Transverse colon (tissue), 4 donors: ENCODE measurements around the gene AGBL4. TPM values are rescaled to one million over a fixed set of nuclear protein-coding genes. Genes with fewer than 3 reads are reported as not detected.
"Not testable (repeated sequence)": the region's sequence is repeated elsewhere in the genome, so short reads cannot be mapped to it uniquely, and the experiment has no call there.

ENCODE experiments used
- DNase-seq: peaks from one replicate; pipeline ENCODE4 v3.0.0-alpha.2; 2019
- H3K27ac ChIP-seq, 4 donors: fragments of 200-600 bp; sonication (generic); 2 replicates each; pipeline ENCODE4 v1.5.1; 2016 to 2018; ENCODE audit warnings: inconsistent platforms in 4 of 4
- H3K27me3 ChIP-seq: fragments of 200-600 bp; sonication (generic); 2 replicates; pipeline ENCODE4 v1.5.1; 2017; ENCODE audit warnings: inconsistent platforms
- H3K36me3 ChIP-seq, 4 donors: fragments of 200-600 bp; sonication (generic); 2 replicates each; pipeline ENCODE4 v1.5.1; 2017 to 2019; ENCODE audit warnings: inconsistent platforms in 4 of 4
- H3K4me1 ChIP-seq, 4 donors: fragments of 200-600 bp; sonication (generic); 2 replicates each; pipeline ENCODE4 v1.5.1; 2017 to 2020; ENCODE audit warnings: inconsistent platforms in 4 of 4
- H3K4me3 ChIP-seq, 4 donors: fragments of 200-600 bp; sonication (generic); 1 replicate in 1 of 4; 2 replicates in 3 of 4; pipeline versions ENCODE4 v1.5.1 to v1.6.1; 2017 to 2019; ENCODE audit warnings: inconsistent platforms in 4 of 4
- H3K9me3 ChIP-seq, 2 donors: fragments of 200-600 bp; sonication (generic); 2 replicates each; pipeline ENCODE4 v1.5.1; 2017 to 2019; ENCODE audit warnings: inconsistent platforms in 2 of 2
- EP300 ChIP-seq: sonication (generic); formaldehyde crosslinking; IDR thresholded peaks from one replicate; pipeline ENCODE4 v1.6.1; 2017; ENCODE audit warnings: antibody characterized with exemption, low read depth
- POLR2A ChIP-seq: fragments of 450-650 bp; IDR thresholded peaks from one replicate; pipeline ENCODE4 v1.6.1; 2016; ENCODE audit warnings: antibody characterized with exemption, mild to moderate bottlenecking, moderate library complexity
- POLR2AphosphoS5 ChIP-seq, 3 donors: sonication (generic); formaldehyde crosslinking; IDR thresholded peaks; one replicate each; pipeline ENCODE4 v1.6.1; 2016; ENCODE audit warnings: antibody characterized with exemption in 3 of 3
- WGBS, 2 donors: methylation state at CpG; one replicate each; pipeline ENCODE4 v1.1.5; 2018; ENCODE audit warnings: low coverage in 1 of 2; 5-methylcytosine and 5-hydroxymethylcytosine counted together
- in situ Hi-C, 4 donors: fragments of 200-750 bp; cut with MboI; loops; one replicate each; pipeline versions ENCODE4 v1.15.0 to v1.15.1; 2017; ENCODE audit warnings: low sequenced_read_pairs in 3 of 4, low pct_ligation_motif_present in 1 of 4, low pct_unique_long_range_greater_than_20kb in 1 of 4
- intact Hi-C: fragments of 100-400 bp; cut with DNase I; formaldehyde crosslinking; loops from one replicate; pipeline ENCODE4 v1.15.1; 2023; ENCODE audit warnings: low total_unique reads
- total RNA-seq, 4 donors: library from RNA; depleted of rRNA; stranded (reverse); fragments of >200 nt; gene quantifications; one replicate each; pipeline ENCODE4 v1.1.0, GENCODE V29; 2016
- TF ChIP-seq, protein P1 (sequence below), 5 experiments: fragments of 200-600 bp in 3 of 5; fragments of 450-650 bp in 2 of 5; sonication (generic) in 3 of 5; IDR thresholded peaks; 1 replicate in 2 of 5; 2 replicates in 3 of 5; pipeline ENCODE4 v1.5.1; 2016 to 2017; ENCODE audit warnings: antibody characterized with exemption in 5 of 5, inconsistent platforms in 3 of 5, mild to moderate bottlenecking in 2 of 5, moderate library complexity in 1 of 5

The AGBL4 gene
- total RNA-seq, 4 donors from 2014 or later = 0.82 TPM; not detected in 3

DNA sequence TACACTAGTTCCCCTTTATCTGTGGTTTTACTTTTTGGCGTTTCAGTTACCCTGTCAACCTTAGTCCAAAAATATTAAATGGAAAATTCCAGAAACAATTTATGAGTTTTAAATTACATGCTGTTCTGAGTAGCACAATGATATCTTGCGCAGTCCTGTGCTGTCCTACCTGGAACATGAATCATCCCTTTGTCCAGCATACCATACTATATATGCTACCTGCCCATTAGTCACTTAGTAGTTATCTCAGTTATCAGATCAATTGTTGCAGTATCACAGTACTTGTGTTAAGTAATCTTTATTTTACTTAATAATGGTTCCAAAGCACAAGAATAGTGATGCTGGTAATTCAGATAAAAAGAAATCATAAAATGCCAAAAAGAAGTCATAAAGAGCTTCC, 52.7 kb downstream of the AGBL4 start:
- H3K36me3 ChIP-seq = no peaks in the 10 kb centered on the region
- H3K4me3 ChIP-seq = no peak overlapping the region
- 81 to 89% methylated on average over 1 to 2 of the region's 2 CpGs for WGBS, 2 donors
- TF ChIP-seq POLR2AphosphoS5 (IDR thresholded peaks at IDR 0.05) (no peak), EP300 (no peak), POLR2A (no peak)
- TF ChIP-seq, protein P1, sequence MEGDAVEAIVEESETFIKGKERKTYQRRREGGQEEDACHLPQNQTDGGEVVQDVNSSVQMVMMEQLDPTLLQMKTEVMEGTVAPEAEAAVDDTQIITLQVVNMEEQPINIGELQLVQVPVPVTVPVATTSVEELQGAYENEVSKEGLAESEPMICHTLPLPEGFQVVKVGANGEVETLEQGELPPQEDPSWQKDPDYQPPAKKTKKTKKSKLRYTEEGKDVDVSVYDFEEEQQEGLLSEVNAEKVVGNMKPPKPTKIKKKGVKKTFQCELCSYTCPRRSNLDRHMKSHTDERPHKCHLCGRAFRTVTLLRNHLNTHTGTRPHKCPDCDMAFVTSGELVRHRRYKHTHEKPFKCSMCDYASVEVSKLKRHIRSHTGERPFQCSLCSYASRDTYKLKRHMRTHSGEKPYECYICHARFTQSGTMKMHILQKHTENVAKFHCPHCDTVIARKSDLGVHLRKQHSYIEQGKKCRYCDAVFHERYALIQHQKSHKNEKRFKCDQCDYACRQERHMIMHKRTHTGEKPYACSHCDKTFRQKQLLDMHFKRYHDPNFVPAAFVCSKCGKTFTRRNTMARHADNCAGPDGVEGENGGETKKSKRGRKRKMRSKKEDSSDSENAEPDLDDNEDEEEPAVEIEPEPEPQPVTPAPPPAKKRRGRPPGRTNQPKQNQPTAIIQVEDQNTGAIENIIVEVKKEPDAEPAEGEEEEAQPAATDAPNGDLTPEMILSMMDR (IDR thresholded peaks at IDR 0.05) = no peak
- H3K9me3 ChIP-seq = no peaks in the 10 kb centered on the region
- DNase-seq = no peak
- intact Hi-C loops = no loop called here
- no peaks in the 10 kb centered on the region for H3K4me1 ChIP-seq
- in situ Hi-C loops = no loop called here
- H3K27ac ChIP-seq = no peak overlapping the region
- H3K27me3 ChIP-seq = no peaks in the 10 kb centered on the region

DNA sequence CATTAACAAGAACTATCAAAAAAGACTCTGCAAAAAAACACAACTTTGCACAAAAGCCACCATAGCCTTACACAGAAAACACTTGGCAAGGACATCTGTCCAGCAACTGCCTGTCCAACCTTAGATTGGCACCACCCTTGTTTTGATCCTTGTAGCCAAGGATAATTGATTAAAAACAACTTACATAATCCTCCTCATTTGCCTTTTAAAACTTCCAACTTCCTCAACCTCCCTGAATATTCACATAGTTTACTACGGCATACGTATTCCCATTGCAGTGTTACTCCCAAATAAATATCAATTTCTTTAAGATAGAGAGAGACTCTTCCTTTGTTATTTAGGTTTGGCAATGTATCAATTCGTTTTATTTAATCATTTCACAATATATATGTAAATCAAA, 72.4 kb downstream of the AGBL4 start:
- no peaks in the 10 kb centered on the region for H3K36me3 ChIP-seq
- DNase-seq = no peak

DNA sequence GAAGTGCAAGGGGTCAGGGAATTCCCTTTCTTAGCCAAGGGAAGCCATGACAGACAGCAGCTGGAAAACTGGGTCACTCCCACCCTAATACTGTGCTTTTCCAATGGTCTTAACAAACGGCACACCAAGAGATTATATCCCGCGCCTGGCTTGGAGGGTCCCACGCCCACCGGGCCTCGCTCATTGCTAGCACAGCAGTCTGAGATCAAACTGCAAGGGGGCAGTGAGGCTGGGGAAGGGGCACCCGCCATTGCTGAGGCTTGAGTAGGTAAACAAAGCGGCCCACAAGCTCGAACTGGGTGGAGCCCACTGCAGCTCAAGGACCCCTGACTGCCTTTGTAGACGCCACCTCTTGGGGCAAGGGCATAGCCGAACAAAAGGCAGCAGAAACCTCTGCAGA, 108.5 kb downstream of the AGBL4 start:
- WGBS, 2 donors = 90% methylated on average over 8 of the region's 11 CpGs; no CpG with 5 or more reads in 1 of the 2 donors
- H3K4me1 ChIP-seq, DNase-seq, H3K9me3 ChIP-seq, H3K27ac ChIP-seq, in situ Hi-C loops, intact Hi-C loops, H3K4me3 ChIP-seq, H3K27me3 ChIP-seq, H3K36me3 ChIP-seq: not testable (repeated sequence)

More for the DNA sequence above, 72.4 kb downstream of the AGBL4 start:
- in situ Hi-C loops (no loop called here), intact Hi-C loops (no loop called here)
- Histone ChIP-seq H3K27me3 (no peaks in the 10 kb centered on the region), H3K4me3 (no peak overlapping the region), H3K9me3 (no peaks in the 10 kb centered on the region), H3K4me1 (no peaks in the 10 kb centered on the region), H3K27ac (no peak overlapping the region)
- TF ChIP-seq EP300 (no peak), POLR2A (no peak), POLR2AphosphoS5 (IDR thresholded peaks at IDR 0.05) (no peak)
- TF ChIP-seq, protein P1 (IDR thresholded peaks at IDR 0.05) = no peak
- 62 to 69% methylated on average over 3 of the region's 3 CpGs for WGBS, 2 donors

DNA sequence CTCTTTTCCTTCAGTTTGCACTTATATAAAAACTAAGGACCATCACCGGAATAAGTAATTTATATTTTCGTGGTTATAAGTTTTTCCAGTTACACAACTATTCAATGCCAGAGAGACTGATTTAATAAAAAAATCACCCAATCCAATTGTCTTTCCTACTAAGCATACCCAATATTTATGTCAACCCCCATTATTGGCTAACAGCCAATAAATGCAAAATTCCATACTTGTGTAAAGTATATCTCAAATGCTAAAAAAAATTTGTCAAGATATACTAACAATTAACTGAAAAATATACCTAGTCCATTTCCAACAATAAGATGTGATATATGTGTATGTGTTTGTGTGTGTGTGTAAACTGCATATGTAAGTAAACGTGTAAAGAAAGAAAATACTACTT, 117.4 kb downstream of the AGBL4 start:
- no peak overlapping the region for H3K27ac ChIP-seq
- TF ChIP-seq POLR2AphosphoS5 (IDR thresholded peaks at IDR 0.05) (no peak), EP300 (no peak), POLR2A (no peak)
- TF ChIP-seq, protein P1 (IDR thresholded peaks at IDR 0.05) = no peak
- H3K4me1 ChIP-seq = no peaks in the 10 kb centered on the region
- no peaks in the 10 kb centered on the region for H3K27me3 ChIP-seq
- H3K36me3 ChIP-seq = no peaks in the 10 kb centered on the region
- in situ Hi-C loops (no loop called here), intact Hi-C loops (no loop called here)
- H3K9me3 ChIP-seq = no peaks in the 10 kb centered on the region
- no peak overlapping the region for H3K4me3 ChIP-seq
- WGBS, 2 donors = 66 to 81% methylated on average over 3 of the region's 3 CpGs
- no peak for DNase-seq

DNA sequence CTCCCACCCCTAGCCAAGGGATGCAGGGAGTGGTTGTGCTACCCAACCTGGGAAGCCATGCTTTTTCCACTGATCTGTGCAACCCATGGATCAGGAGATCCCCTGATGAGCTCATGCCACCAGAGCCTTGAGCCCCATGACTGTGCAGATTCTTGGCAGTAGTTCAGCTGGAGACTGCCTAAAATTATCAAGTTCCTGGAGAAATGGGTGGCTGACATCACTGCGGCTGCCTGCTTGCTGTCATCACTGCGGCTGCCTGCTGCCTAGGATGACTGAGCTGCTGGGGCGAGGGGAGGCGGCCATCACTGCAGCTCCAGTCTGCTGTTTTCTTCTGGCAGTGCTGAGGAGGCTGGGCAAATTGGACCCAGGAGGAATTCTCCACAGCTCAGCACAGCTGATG, 159.2 kb downstream of the AGBL4 start:
- peaks cover 4 to 8% of the 10 kb centered on the region in 2 donors for H3K9me3 ChIP-seq
- H3K36me3 ChIP-seq = no peaks in the 10 kb centered on the region
- WGBS, 2 donors = 86% methylated on average over 4 of the region's 4 CpGs; no CpG with 5 or more reads in 1 of the 2 donors
- intact Hi-C loops (no loop called here), in situ Hi-C loops (no loop called here)
- H3K27me3 ChIP-seq = no peaks in the 10 kb centered on the region
- no peaks in the 10 kb centered on the region for H3K4me1 ChIP-seq
- no peak for DNase-seq
- no peak overlapping the region for H3K4me3 ChIP-seq
- H3K27ac ChIP-seq = no peak overlapping the region
- TF ChIP-seq, protein P1 (IDR thresholded peaks at IDR 0.05) = no peak
- TF ChIP-seq POLR2AphosphoS5 (IDR thresholded peaks at IDR 0.05) (no peak), EP300 (no peak), POLR2A (no peak)
